ENCODE data around the gene VGF. TPM values are rescaled to one million over a fixed set of nuclear protein-coding genes. Genes with fewer than 3 reads are reported as not detected.
A peak's percentile ranks its signal among the peaks of the same experiment; 100 is the strongest.

Gene VGF
- total RNA-seq = 0.07 and 0.11 TPM in 2 replicates

GRCh38 chr7:101165075-101165957 is at the start of gene VGF:
Gene VGF, minus strand, starts transcription at chr7:101165569. Its CDS starts 726 bp downstream, at chr7:101164843.
- peak; percentile 80 for ATAC-seq (ENCODE audit: low read depth)
- peak; percentile 92 for DNase-seq
- Mint-ChIP-seq H3K4me3 (peak within 1 kb of the TSS; percentile 82), H3K9me3 (no peaks in the 10 kb centered on the region), H3K27me3 (peaks cover 42% of the 10 kb centered on the region), H3K4me1 (peaks cover 46% of the 10 kb centered on the region), H3K27ac (peak within 1 kb of the TSS; percentile 53), H3K36me3 (ENCODE audit: low read depth) (peaks cover 3% of the 10 kb centered on the region)
- CTCF ChIA-PET = interaction anchor here (0.6 to 1.5 kb wide), 3 partner anchors 18 to 27 kb away, joined by 3 to 11 read pairs (median 4); no protein-coding TSS in a partner anchor
- TF ChIP-seq CTCF (IDR thresholded peaks at IDR 0.05) = no peak
- intact Hi-C loops (cut with micrococcal nuclease) = loop anchor here (1.0 to 2.0 kb wide), 3 partner anchors 11 to 277 kb away; partner anchors contain the start of genes AP1S1, UFSP1 and ZNHIT1
- POLR2A ChIA-PET = interaction anchor here (0.5 to 2.3 kb wide), 8 partner anchors 9 to 1125 kb away, joined by 3 to 8 read pairs (median 4); partner anchors contain the start of genes FIS1, PLOD3 and ZNHIT1

- no peak for DNase-seq
- Mint-ChIP-seq H3K4me1 (peaks cover 9% of the 10 kb centered on the region), H3K4me3 (no peak overlapping the region), H3K27me3 (no peaks in the 10 kb centered on the region), H3K36me3 (ENCODE audit: low read depth) (peaks cover 53% of the 10 kb centered on the region), H3K27ac (no peak overlapping the region), H3K9me3 (no peaks in the 10 kb centered on the region)
- TF ChIP-seq CTCF (IDR thresholded peaks at IDR 0.05) = no peak
- ChIA-PET CTCF (no interaction called here), POLR2A (no interaction called here)
- intact Hi-C loops (cut with micrococcal nuclease) = no loop called here
- no peak for ATAC-seq (ENCODE audit: low read depth)
Observed at GRCh38 chr7:101212014-101212413, 46.6 kb upstream of the VGF start.

- Mint-ChIP-seq H3K9me3 (no peaks in the 10 kb centered on the region), H3K4me1 (peaks cover 5% of the 10 kb centered on the region), H3K27me3 (no peaks in the 10 kb centered on the region), H3K36me3 (ENCODE audit: low read depth) (peaks cover 51% of the 10 kb centered on the region), H3K27ac (no peak overlapping the region), H3K4me3 (no peak overlapping the region)
- no peak for DNase-seq
- no peak for ATAC-seq (ENCODE audit: low read depth)
- ChIA-PET CTCF (no interaction called here), POLR2A (no interaction called here)
- no peak for TF ChIP-seq CTCF (IDR thresholded peaks at IDR 0.05)
- intact Hi-C loops (cut with micrococcal nuclease) = no loop called here
Observed at GRCh38 chr7:101211501-101211900, 46.1 kb upstream of the VGF start.

- CTCF ChIA-PET = no interaction called here
- no peak for TF ChIP-seq CTCF (IDR thresholded peaks at IDR 0.05)
- H3K36me3 Mint-ChIP-seq (ENCODE audit: low read depth) = peaks cover 48% of the 10 kb centered on the region
- ATAC-seq (ENCODE audit: low read depth) (no peak), DNase-seq (no peak)
- no peaks in the 10 kb centered on the region for H3K4me1 Mint-ChIP-seq
- POLR2A ChIA-PET = no interaction called here
- H3K27me3 Mint-ChIP-seq = no peaks in the 10 kb centered on the region
- no peaks in the 10 kb centered on the region for H3K9me3 Mint-ChIP-seq
- no peak overlapping the region for H3K27ac Mint-ChIP-seq
- intact Hi-C loops (cut with micrococcal nuclease) = no loop called here
- H3K4me3 Mint-ChIP-seq = no peak overlapping the region
Observed at GRCh38 chr7:101210143-101210542, 44.8 kb upstream of the VGF start.

- peaks cover 3% of the 10 kb centered on the region for H3K4me1 Mint-ChIP-seq
- DNase-seq = no peak
- ChIA-PET POLR2A (interaction anchor here (0.7 kb wide), 1 partner anchor 124 kb away, joined by 4 read pairs; no protein-coding TSS in a partner anchor), CTCF (no interaction called here)
- intact Hi-C loops (cut with micrococcal nuclease) = no loop called here
- no peaks in the 10 kb centered on the region for H3K9me3 Mint-ChIP-seq
- no peak for ATAC-seq (ENCODE audit: low read depth)
- H3K27me3 Mint-ChIP-seq = no peaks in the 10 kb centered on the region
- no peak for TF ChIP-seq CTCF (IDR thresholded peaks at IDR 0.05)
- no peak overlapping the region for H3K4me3 Mint-ChIP-seq
- H3K27ac Mint-ChIP-seq = no peak overlapping the region
- H3K36me3 Mint-ChIP-seq (ENCODE audit: low read depth) = peaks cover 40% of the 10 kb centered on the region
Observed at GRCh38 chr7:101208794-101209193, 43.4 kb upstream of the VGF start.
